A549 (cell line): ENCODE data around the gene NECTIN1.

Experiments
- CEBPB ChIP-seq, 2 experiments: fragments of >200 bp in 1 of 2; sonication (Bioruptor Twin) in 1 of 2; formaldehyde crosslinking in 1 of 2; IDR thresholded peaks; 2 replicates each; pipeline ENCODE4 v1.6.1; 2012 to 2016
- CTCF ChIP-seq: fragments of >200 bp; sonication (Bioruptor Twin); formaldehyde crosslinking; IDR thresholded peaks from 3 replicates; pipeline ENCODE4 v1.5.1; 2016
- HOXB5 ChIP-seq: fragments of 250-450 bp; sonication (Bioruptor Pico); IDR thresholded peaks from 2 replicates; pipeline ENCODE4 v1.5.0; 2020; ENCODE audit warnings: mild to moderate bottlenecking, moderate library complexity
- JUN ChIP-seq, 2 experiments: fragments of >200 bp; sonication (Bioruptor Twin); formaldehyde crosslinking; IDR thresholded peaks; 2 replicates in 1 of 2; 3 replicates in 1 of 2; pipeline ENCODE4 v1.6.1; 2016 to 2017
- JUNB ChIP-seq: fragments of >200 bp; sonication (Bioruptor Twin); formaldehyde crosslinking; IDR thresholded peaks from 2 replicates; pipeline ENCODE4 v1.6.1; 2016
- MAZ ChIP-seq: fragments of 150-350 bp; IDR thresholded peaks from 2 replicates; pipeline ENCODE4 v1.6.1; 2014; ENCODE audit warnings: antibody characterized with exemption, low read depth, low read length, borderline replicate concordance
- NR3C1 ChIP-seq: fragments of >200 bp; sonication (Bioruptor Twin); formaldehyde crosslinking; IDR thresholded peaks from 3 replicates; pipeline ENCODE4 v1.6.1; 2017
- POLR2A ChIP-seq: IDR thresholded peaks from 2 replicates; pipeline ENCODE4 v1.6.1; 2012; ENCODE audit warnings: mild to moderate bottlenecking, low read length
- RAD21 ChIP-seq, 2 experiments: fragments of >200 bp in 1 of 2; sonication (Bioruptor Twin) in 1 of 2; formaldehyde crosslinking in 1 of 2; IDR thresholded peaks in 1 of 2; conservative IDR thresholded peaks in 1 of 2; 2 replicates in 1 of 2; 3 replicates in 1 of 2; pipeline ENCODE4 v1.6.1; 2012 to 2018; ENCODE audit warnings: inconsistent platforms in 1 of 2
- REST ChIP-seq: fragments of 200-600 bp; sonication (generic); IDR thresholded peaks from 2 replicates; pipeline ENCODE4 v1.6.1; 2016; ENCODE audit warnings: antibody characterized with exemption, mild to moderate bottlenecking, moderate library complexity
- TP53 ChIP-seq: fragments of 250-450 bp; sonication (Bioruptor Pico); IDR thresholded peaks from 2 replicates; pipeline ENCODE4 v1.5.0; 2021; ENCODE audit warnings: mild to moderate bottlenecking, moderate library complexity
- ZC3H11A ChIP-seq: fragments of 450-650 bp; IDR thresholded peaks from 2 replicates; pipeline ENCODE4 v1.6.1; 2014; ENCODE audit warnings: antibody characterized with exemption, mild to moderate bottlenecking

GRCh38 chr11:119772641-119773415 lies 43.8 kb upstream of the NECTIN1 start:
- TF ChIP-seq POLR2A, result no peak
- no peak for TF ChIP-seq CTCF
- no peak for TF ChIP-seq MAZ
- no peak for TF ChIP-seq TP53 (CRISPR knock-in tag)
- TF ChIP-seq REST, result no peak
- no peak for TF ChIP-seq CEBPB (IDR thresholded peaks at IDR 0.05)
- no peak for TF ChIP-seq RAD21 (conservative IDR thresholded peaks at IDR 0.05 in 1 of 2, IDR thresholded peaks at IDR 0.05 in 1 of 2)
- no peak for TF ChIP-seq NR3C1
- no peak for TF ChIP-seq JUN (IDR thresholded peaks at IDR 0.05)
- no peak for TF ChIP-seq JUNB
- TF ChIP-seq HOXB5 (CRISPR knock-in tag), result no peak
- TF ChIP-seq ZC3H11A, result no peak
